Stimulated activated CD8-positive, alpha-beta memory T cell treated with anti-CD3 and anti-CD28 coated beads, Interleukin-15, amount 100 ng/mL, for 4 hours (primary cell): ENCODE data around the gene PRKAG3.

Source experiments
- DNase-seq, 2 donors: peaks; one replicate each; pipeline ENCODE4 v3.0.0-alpha.2; 2020; ENCODE audit warnings: low read depth in 2 of 2

PRKAG3 gene

GRCh38 chr2:218814540-218815243, 16.9 kb downstream of the PRKAG3 start:
- DNase-seq = no peak

- DNase-seq = no peak
These were observed 17.7 kb downstream of the PRKAG3 start for GRCh38 chr2:218813771-218814460.

GRCh38 chr2:218812861-218813260, 18.7 kb downstream of the PRKAG3 start:
- no peak for DNase-seq

GRCh38 chr2:218812096-218812815, 19.3 kb downstream of the PRKAG3 start:
- DNase-seq = no peak

GRCh38 chr2:218811382-218811781, 20.2 kb downstream of the PRKAG3 start:
- no peak for DNase-seq

GRCh38 chr2:218810256-218810655, 21.3 kb downstream of the PRKAG3 start:
- DNase-seq = no peak

GRCh38 chr2:218809515-218809914, 22.1 kb downstream of the PRKAG3 start:
- no peak for DNase-seq

- no peak for DNase-seq
These were observed 24.0 kb downstream of the PRKAG3 start for GRCh38 chr2:218807626-218808025.

GRCh38 chr2:218806346-218806978, 25.1 kb downstream of the PRKAG3 start:
- no peak for DNase-seq

- DNase-seq = no peak
These were observed 26.0 kb downstream of the PRKAG3 start for GRCh38 chr2:218805627-218806026.

- DNase-seq = no peak
These were observed 26.8 kb downstream of the PRKAG3 start for GRCh38 chr2:218804817-218805216.

GRCh38 chr2:218802386-218802994, 29.1 kb downstream of the PRKAG3 start:
- DNase-seq = no peak

GRCh38 chr2:218799990-218800389, 31.6 kb downstream of the PRKAG3 start:
- no peak for DNase-seq

GRCh38 chr2:218798767-218799504, 32.7 kb downstream of the PRKAG3 start:
- DNase-seq = no peak

- DNase-seq = no peak
These were observed 34.9 kb downstream of the PRKAG3 start for GRCh38 chr2:218796691-218797090.

GRCh38 chr2:218792433-218792832, 39.2 kb downstream of the PRKAG3 start:
- DNase-seq = no peak

GRCh38 chr2:218788529-218789255, 42.9 kb downstream of the PRKAG3 start:
- DNase-seq = no peak

GRCh38 chr2:218786133-218786532, 45.5 kb downstream of the PRKAG3 start:
- DNase-seq = no peak

- DNase-seq = no peak
These were observed 46.5 kb downstream of the PRKAG3 start for GRCh38 chr2:218785103-218785502.

- DNase-seq = no peak
These were observed 47.9 kb downstream of the PRKAG3 start for GRCh38 chr2:218783688-218784087.

- no peak for DNase-seq
These were observed 49.1 kb downstream of the PRKAG3 start for GRCh38 chr2:218782528-218782844.
